RWPE2 (cell line): ENCODE measurements around the gene CNTFR.
A peak's percentile ranks its signal among the peaks of the same experiment; 100 is the strongest.

ENCODE experiments used
- ATAC-seq: fragments of 200-7000 bp; cut with Tn5 transposase; 3 replicates; pipeline ENCODE4 v1.9.1; 2021; ENCODE audit warnings: low read depth
- DNase-seq: peaks from one replicate; pipeline ENCODE4 v3.0.0-alpha.2; 2020; ENCODE audit warnings: low spot score
- H3K27ac ChIP-seq: fragments of 450-650 bp; 2 replicates; pipeline ENCODE4 v1.5.1; 2017; ENCODE audit warnings: mild to moderate bottlenecking; ENCODE audit not compliant: poor library complexity, severe bottlenecking
- H3K27me3 ChIP-seq: fragments of 250-450 bp; sonication (Bioruptor Pico); 2 replicates; pipeline ENCODE4 v1.5.1; 2021; ENCODE audit warnings: mild to moderate bottlenecking, moderate library complexity; ENCODE audit not compliant: insufficient read depth, poor library complexity, severe bottlenecking
- H3K36me3 ChIP-seq: fragments of 250-450 bp; sonication (Bioruptor Pico); 2 replicates; pipeline ENCODE4 v1.5.1; 2020; ENCODE audit warnings: low read depth, mild to moderate bottlenecking, moderate library complexity
- H3K4me1 ChIP-seq: fragments of 250-450 bp; sonication (Bioruptor Pico); 2 replicates; pipeline ENCODE4 v1.5.1; 2021; ENCODE audit warnings: mild to moderate bottlenecking, moderate library complexity; ENCODE audit not compliant: insufficient read depth, poor library complexity, severe bottlenecking
- H3K4me3 ChIP-seq: fragments of 250-450 bp; sonication (Bioruptor Pico); 2 replicates; pipeline ENCODE4 v1.5.1; 2021; ENCODE audit warnings: mild to moderate bottlenecking, moderate library complexity; ENCODE audit not compliant: severe bottlenecking
- H3K9me3 ChIP-seq: fragments of 250-450 bp; sonication (Bioruptor Pico); 2 replicates; pipeline ENCODE4 v1.5.1; 2021; ENCODE audit warnings: mild to moderate bottlenecking, moderate library complexity; ENCODE audit not compliant: severe bottlenecking
- CTCF ChIP-seq: fragments of 450-650 bp; IDR thresholded peaks from one replicate; pipeline ENCODE4 v1.5.1; 2017; ENCODE audit warnings: mild to moderate bottlenecking, moderate library complexity; ENCODE audit not compliant: poor library complexity, severe bottlenecking

CNTFR gene

GRCh38 chr9:34630402-34631154, 41.1 kb upstream of the CNTFR start:
- no peak for TF ChIP-seq CTCF
- Histone ChIP-seq H3K4me1 (peaks cover 2% of the 10 kb centered on the region), H3K27ac (no peak overlapping the region), H3K9me3 (no peaks in the 10 kb centered on the region), H3K36me3 (peaks cover 7% of the 10 kb centered on the region; the same call in 1 of the 2 replicates), H3K4me3 (no peak overlapping the region), H3K27me3 (peaks cover 42% of the 10 kb centered on the region)
- no peak for DNase-seq
- no peak for ATAC-seq

- Histone ChIP-seq H3K4me1 (peaks cover 2% of the 10 kb centered on the region), H3K9me3 (no peaks in the 10 kb centered on the region), H3K27me3 (peaks cover 50% of the 10 kb centered on the region), H3K4me3 (no peak overlapping the region), H3K27ac (no peak overlapping the region), H3K36me3 (peaks cover under 1% of the 10 kb centered on the region; the same call in 1 of the 2 replicates)
- ATAC-seq (no peak), DNase-seq (no peak)
- no peak for TF ChIP-seq CTCF
Measured at GRCh38 chr9:34629491-34629808, 39.9 kb upstream of the CNTFR start.

GRCh38 chr9:34628656-34629490, 39.3 kb upstream of the CNTFR start, which contains the start of gene ARID3C:
Gene ARID3C (minus strand): TSS chr9:34629066. CDS start chr9:34628014, 1,052 bp downstream.
- peak; percentile 79 for ATAC-seq
- Histone ChIP-seq H3K4me1 (peaks cover 2% of the 10 kb centered on the region), H3K4me3 (peak within 1 kb of the TSS; percentile 20), H3K36me3 (no peaks in the 10 kb centered on the region), H3K27me3 (peaks cover 53% of the 10 kb centered on the region), H3K9me3 (no peaks in the 10 kb centered on the region), H3K27ac (no peak within 1 kb of the TSS)
- DNase-seq = no peak
- no peak for TF ChIP-seq CTCF

GRCh38 chr9:34627716-34628655, 38.5 kb upstream of the CNTFR start:
- no peak for DNase-seq
- Histone ChIP-seq H3K36me3 (no peaks in the 10 kb centered on the region), H3K4me3 (peak overlapping the region; percentile 20), H3K4me1 (peaks cover 2% of the 10 kb centered on the region), H3K27ac (no peak overlapping the region), H3K27me3 (peaks cover 54% of the 10 kb centered on the region), H3K9me3 (no peaks in the 10 kb centered on the region)
- TF ChIP-seq CTCF = no peak
- ATAC-seq = no peak
